Tibial nerve (tissue), 3 donors: ENCODE data around the gene MRTFA.

Source experiments
- CTCF ChIP-seq, 5 experiments: fragments of 200-600 bp in 3 of 5; fragments of 450-650 bp in 2 of 5; sonication (generic) in 3 of 5; IDR thresholded peaks; one replicate each; pipeline ENCODE4 v1.5.1; 2016 to 2019; ENCODE audit warnings: antibody characterized with exemption in 5 of 5, mild to moderate bottlenecking in 3 of 5, moderate library complexity in 2 of 5
- POLR2A ChIP-seq, 2 donors: fragments of 450-650 bp; IDR thresholded peaks; one replicate each; pipeline ENCODE4 v1.6.1; 2017; ENCODE audit warnings: antibody characterized with exemption in 2 of 2, mild to moderate bottlenecking in 2 of 2, moderate library complexity in 2 of 2

DNA sequence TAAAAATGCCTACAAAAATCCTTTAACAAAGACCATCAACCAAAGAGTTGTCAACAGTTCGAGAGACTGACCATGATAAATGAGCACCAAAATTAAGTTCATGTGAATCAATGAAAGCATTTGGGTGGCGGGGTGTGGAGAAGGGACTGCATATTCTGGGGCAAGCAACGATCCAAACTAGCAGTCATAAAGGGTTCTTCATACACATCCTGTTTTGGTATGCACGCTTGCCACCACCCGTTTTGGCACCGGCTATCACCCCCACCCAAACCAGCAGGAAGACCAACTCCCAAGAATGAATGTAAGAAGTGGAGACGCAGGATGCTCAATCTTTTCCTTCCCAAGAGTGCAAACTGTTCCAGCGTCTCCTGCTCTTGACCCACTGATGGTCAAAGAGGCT is 185.3 kb downstream of the MRTFA start:
- TF ChIP-seq CTCF (IDR thresholded peaks at IDR 0.05) (no peak), POLR2A (IDR thresholded peaks at IDR 0.05) (no peak)
